GM12878 (cell line): ENCODE data around the gene OR1S2. TPM values are rescaled to one million over a fixed set of nuclear protein-coding genes. Genes with fewer than 3 reads are reported as not detected.

Source experiments
- ATAC-seq: fragments of 200-7000 bp; cut with Tn5 transposase; 3 replicates; pipeline ENCODE4 v1.9.1; 2020; ENCODE audit warnings: mild to moderate bottlenecking, moderate library complexity
- BruUV-seq: library from RNA; stranded (reverse); fragments of 400-500 nt; replicated peaks from 2 replicates; lab custom pipeline; 2021; lab: Mats Ljungman, UMichigan
- CTCF ChIA-PET: fragments of 300-600 bp; sonication (Branson Sonifier 250); formaldehyde crosslinking; extraction: SDS; loops from one replicate; lab custom pipeline; 2021; ENCODE audit warnings: inconsistent platforms; lab: Yijun Ruan, JAX
- POLR2A ChIA-PET: fragments of 350-600 bp; formaldehyde crosslinking; extraction: SDS; loops from one replicate; lab custom pipeline; 2021; ENCODE audit warnings: inconsistent platforms; lab: Charles Lee
- RAD21 ChIA-PET: fragments of 300-600 bp; sonication (Branson Sonifier 250); formaldehyde crosslinking; loops from one replicate; lab custom pipeline; 2023; ENCODE audit warnings: antibody characterized with exemption; ENCODE audit not compliant: unreplicated experiment; lab: Charles Lee
- SMC1A ChIA-PET: fragments of 300-600 bp; sonication (Branson Sonifier 250); formaldehyde crosslinking; loops from one replicate; lab custom pipeline; 2023; ENCODE audit not compliant: unreplicated experiment, uncharacterized antibody; lab: Charles Lee
- DNase-seq: peaks from one replicate; pipeline ENCODE4 v3.0.0-alpha.2; 2011; ENCODE audit warnings: low read depth, low spot score
- FAIRE-seq: peaks from 3 replicates; lab custom pipeline; 2011; peaks lifted over from hg19 to GRCh38; lab: Jason Lieb, UNC
- H2AFZ ChIP-seq: 2 replicates; pipeline ENCODE4 v1.6.0; 2011; ENCODE audit warnings: low read depth, low read length, control low read depth; ENCODE audit not compliant: control insufficient read depth
- H3K27ac ChIP-seq: 2 replicates; pipeline ENCODE4 v1.5.1; 2011; ENCODE audit warnings: control low read depth; ENCODE audit not compliant: control insufficient read depth, insufficient read depth
- H3K27me3 ChIP-seq, 2 experiments: replicated peaks in 1 of 2; 2 replicates each; pipeline versions ENCODE4 v1.6.0 to v1.6.1; 2011; ENCODE audit warnings: low read length in 1 of 2; ENCODE audit not compliant: control insufficient read depth in 2 of 2, insufficient read depth in 2 of 2
- H3K36me3 ChIP-seq, 2 experiments: 2 replicates each; pipeline ENCODE4 v1.5.1; 2011; ENCODE audit warnings: low read length in 1 of 2; ENCODE audit not compliant: control insufficient read depth in 2 of 2, insufficient read depth in 2 of 2
- H3K4me1 ChIP-seq: 2 replicates; pipeline ENCODE4 v1.6.1; 2011; ENCODE audit warnings: mild to moderate bottlenecking, low read length, moderate library complexity, mixed read lengths; ENCODE audit not compliant: control insufficient read depth, insufficient read depth
- H3K4me2 ChIP-seq: 2 replicates; pipeline ENCODE4 v1.6.0; 2011; ENCODE audit warnings: control low read depth; ENCODE audit not compliant: control insufficient read depth, insufficient read depth
- H3K4me3 ChIP-seq: fragments of 200-600 bp; sonication (generic); 2 replicates; pipeline ENCODE4 v1.5.1; 2016
- H3K79me2 ChIP-seq: 2 replicates; pipeline ENCODE4 v1.6.0; 2011; ENCODE audit warnings: low read length; ENCODE audit not compliant: control insufficient read depth, insufficient read depth
- H3K9ac ChIP-seq: 2 replicates; pipeline ENCODE4 v1.8.0; 2011; ENCODE audit warnings: low read length, control low read depth, mixed read lengths; ENCODE audit not compliant: control insufficient read depth, insufficient read depth
- H3K9me3 ChIP-seq: replicated peaks from 3 replicates; pipeline ENCODE4 v1.5.1; 2011; ENCODE audit warnings: mild to moderate bottlenecking, low read length; ENCODE audit not compliant: control insufficient read depth, insufficient read depth
- H4K20me1 ChIP-seq: 2 replicates; pipeline ENCODE4 v1.6.0; 2011; ENCODE audit not compliant: control insufficient read depth, insufficient read depth
- MTA3 ChIP-seq: IDR thresholded peaks from 2 replicates; pipeline ENCODE4 v1.6.1; 2012; ENCODE audit warnings: low read length, inconsistent platforms, borderline replicate concordance
- NFXL1 ChIP-seq: fragments of 450-650 bp; IDR thresholded peaks from 2 replicates; pipeline ENCODE4 v1.6.1; 2017; ENCODE audit warnings: antibody characterized with exemption, mild to moderate bottlenecking, borderline replicate concordance
- RAD51 ChIP-seq: fragments of 450-650 bp; IDR thresholded peaks from 2 replicates; pipeline ENCODE4 v1.6.1; 2016; ENCODE audit warnings: moderate library complexity, mild to moderate bottlenecking, inconsistent platforms
- RBBP5 ChIP-seq: fragments of 200-600 bp; sonication (generic); conservative IDR thresholded peaks from 2 replicates; pipeline ENCODE4 v1.6.1; 2016
- SMAD5 ChIP-seq: IDR thresholded peaks from 2 replicates; pipeline ENCODE4 v1.6.1; 2016; ENCODE audit warnings: antibody characterized with exemption, low read depth
- STAT3 ChIP-seq: IDR thresholded peaks from 2 replicates; pipeline ENCODE4 v1.6.1; 2011; ENCODE audit warnings: low read depth, low read length, improper control_type of control experiment
- YY1 ChIP-seq: IDR thresholded peaks from 2 replicates; pipeline ENCODE4 v1.6.1; 2011; ENCODE audit warnings: low read depth, mild to moderate bottlenecking, low read length
- ZZZ3 ChIP-seq: IDR thresholded peaks from 2 replicates; pipeline ENCODE4 v1.6.1; 2011; ENCODE audit warnings: low read depth; ENCODE audit not compliant: control insufficient read depth, insufficient read length
- WGBS: methylation state at CpG from one replicate; pipeline ENCODE4 v1.1.6; 2016; ENCODE audit warnings: low lambda C conversion rate; ENCODE audit not compliant: insufficient replicate concordance, insufficient coverage; ENCODE audit errors: missing lambda C conversion rate; 5-methylcytosine and 5-hydroxymethylcytosine counted together
- in situ Hi-C: fragments of 300-500 bp; cut with MboI; formaldehyde crosslinking; loops from 9 replicates; pipeline ENCODE4 v1.14.3; 2018; ENCODE audit warnings: mixed read lengths
- intact Hi-C: fragments of 100-400 bp; cut with micrococcal nuclease; formaldehyde crosslinking; loops from one replicate; pipeline ENCODE4 v1.14.2; 2022; ENCODE audit not compliant: unreplicated experiment
- polyA plus RNA-seq, 11 experiments: library from polyadenylated mRNA; depleted of rRNA in 4 of 11; unstranded in 6 of 11; stranded (reverse) in 5 of 11; fragments of >200 nt; fragmentation: Nextera tagmentation in 4 of 11; fragmentation: Illumina TruSeq in 1 of 11; extraction: Ambion mirVana in 4 of 11; extraction: Trizol in 1 of 11; gene quantifications; 1 replicate in 1 of 11; 2 replicates in 10 of 11; pipeline versions ENCODE4 v1.2.1 to v1.2.3, GENCODE V29; 2011 to 2016; ENCODE audit warnings: inconsistent platforms in 2 of 11, missing spikeins in 2 of 11, low read depth in 1 of 11
- total RNA-seq, 4 experiments: library from RNA; depleted of rRNA in 3 of 4; stranded (reverse); fragments of >200 nt in 3 of 4; fragmentation: Illumina TruSeq in 1 of 4; extraction: Trizol in 1 of 4; gene quantifications; 2 replicates each; pipeline versions ENCODE4 v1.2.1 to v1.2.3, GENCODE V29; 2013 to 2021
- TF ChIP-seq, protein P1 (sequence below): fragments of 450-650 bp; IDR thresholded peaks from 2 replicates; pipeline ENCODE4 v1.6.1; 2016; ENCODE audit warnings: mild to moderate bottlenecking, moderate library complexity, borderline replicate concordance
- TF ChIP-seq, protein P2 (sequence below): IDR thresholded peaks from 2 replicates; pipeline ENCODE4 v1.6.1; 2012; ENCODE audit warnings: mild to moderate bottlenecking, low read depth, low read length
- TF ChIP-seq, protein P3 (sequence below): IDR thresholded peaks from 2 replicates; pipeline ENCODE4 v1.6.1; 2011; ENCODE audit warnings: low read depth, low read length, improper control_type of control experiment, borderline replicate concordance

OR1S2 gene
- total and polyA plus RNA-seq, 10 of the 15 experiments (the other 5 are each of a cell fraction or from before 2014, with no cell fraction given) = not detected

DNA sequence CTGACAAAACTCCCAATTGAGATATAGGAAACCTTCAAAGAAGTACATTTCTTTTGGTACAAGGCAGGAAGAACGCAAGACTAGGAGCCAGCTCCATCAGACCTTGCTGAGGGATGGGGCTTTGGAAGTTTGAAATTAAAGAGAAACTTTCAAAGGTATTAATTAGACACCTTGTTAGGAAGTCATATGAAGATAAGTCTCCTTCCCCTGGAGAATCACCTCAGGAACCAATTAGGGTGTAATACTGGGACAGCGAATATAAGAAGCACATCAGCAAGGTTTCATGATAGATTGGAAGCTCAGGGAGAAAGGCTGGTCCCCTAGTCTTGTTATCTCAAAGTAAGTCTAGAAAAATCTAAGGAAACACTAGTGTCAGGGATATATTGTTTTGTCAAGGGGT lies 15.2 kb downstream of the OR1S2 start, which contains the start of gene OR9Q2 (continued):
- TF ChIP-seq, protein P1, sequence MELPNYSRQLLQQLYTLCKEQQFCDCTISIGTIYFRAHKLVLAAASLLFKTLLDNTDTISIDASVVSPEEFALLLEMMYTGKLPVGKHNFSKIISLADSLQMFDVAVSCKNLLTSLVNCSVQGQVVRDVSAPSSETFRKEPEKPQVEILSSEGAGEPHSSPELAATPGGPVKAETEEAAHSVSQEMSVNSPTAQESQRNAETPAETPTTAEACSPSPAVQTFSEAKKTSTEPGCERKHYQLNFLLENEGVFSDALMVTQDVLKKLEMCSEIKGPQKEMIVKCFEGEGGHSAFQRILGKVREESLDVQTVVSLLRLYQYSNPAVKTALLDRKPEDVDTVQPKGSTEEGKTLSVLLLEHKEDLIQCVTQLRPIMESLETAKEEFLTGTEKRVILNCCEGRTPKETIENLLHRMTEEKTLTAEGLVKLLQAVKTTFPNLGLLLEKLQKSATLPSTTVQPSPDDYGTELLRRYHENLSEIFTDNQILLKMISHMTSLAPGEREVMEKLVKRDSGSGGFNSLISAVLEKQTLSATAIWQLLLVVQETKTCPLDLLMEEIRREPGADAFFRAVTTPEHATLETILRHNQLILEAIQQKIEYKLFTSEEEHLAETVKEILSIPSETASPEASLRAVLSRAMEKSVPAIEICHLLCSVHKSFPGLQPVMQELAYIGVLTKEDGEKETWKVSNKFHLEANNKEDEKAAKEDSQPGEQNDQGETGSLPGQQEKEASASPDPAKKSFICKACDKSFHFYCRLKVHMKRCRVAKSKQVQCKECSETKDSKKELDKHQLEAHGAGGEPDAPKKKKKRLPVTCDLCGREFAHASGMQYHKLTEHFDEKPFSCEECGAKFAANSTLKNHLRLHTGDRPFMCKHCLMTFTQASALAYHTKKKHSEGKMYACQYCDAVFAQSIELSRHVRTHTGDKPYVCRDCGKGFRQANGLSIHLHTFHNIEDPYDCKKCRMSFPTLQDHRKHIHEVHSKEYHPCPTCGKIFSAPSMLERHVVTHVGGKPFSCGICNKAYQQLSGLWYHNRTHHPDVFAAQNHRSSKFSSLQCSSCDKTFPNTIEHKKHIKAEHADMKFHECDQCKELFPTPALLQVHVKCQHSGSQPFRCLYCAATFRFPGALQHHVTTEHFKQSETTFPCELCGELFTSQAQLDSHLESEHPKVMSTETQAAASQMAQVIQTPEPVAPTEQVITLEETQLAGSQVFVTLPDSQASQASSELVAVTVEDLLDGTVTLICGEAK = no peak
- TF ChIP-seq MTA3 (no peak), RBBP5 (no peak), SMAD5 (no peak), STAT3 (no peak), YY1 (no peak), ZZZ3 (no peak)

DNA sequence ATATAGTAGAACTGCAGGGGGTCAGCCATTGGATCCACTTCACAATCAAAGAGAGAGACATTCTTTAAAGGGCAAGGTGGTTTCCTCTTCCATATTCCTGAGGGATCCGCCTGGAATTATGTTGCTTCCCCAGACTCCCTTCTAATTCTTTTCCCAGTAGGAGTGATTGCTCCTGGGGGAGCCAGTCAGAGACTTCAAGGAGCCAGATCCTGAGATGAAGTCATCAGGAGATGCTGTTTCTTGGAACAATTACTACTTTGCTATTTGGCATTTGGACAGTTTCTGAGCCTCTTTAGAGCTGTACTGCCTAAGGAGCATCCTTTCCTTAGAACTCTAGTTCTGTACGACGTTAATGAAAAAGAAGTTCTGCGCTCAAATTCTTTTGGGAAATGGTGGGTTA lies 17.0 kb downstream of the OR1S2 start:
- ChIA-PET SMC1A (no interaction called here), POLR2A (no interaction called here), RAD21 (no interaction called here), CTCF (no interaction called here)
- no peaks in the 10 kb centered on the region for H4K20me1 ChIP-seq
- H3K4me2 ChIP-seq = no peak overlapping the region
- DNase-seq (no peak), ATAC-seq (no peak), FAIRE-seq (no peak)
- WGBS = 54% methylated on average over 4 of the region's 4 CpGs
- H3K79me2 ChIP-seq = no peaks in the 10 kb centered on the region
- intact Hi-C loops (no loop called here), in situ Hi-C loops (no loop called here)
- no peak overlapping the region for H3K27ac ChIP-seq
- TF ChIP-seq RAD51 (no peak), NFXL1 (no peak)
- TF ChIP-seq, protein P2, sequence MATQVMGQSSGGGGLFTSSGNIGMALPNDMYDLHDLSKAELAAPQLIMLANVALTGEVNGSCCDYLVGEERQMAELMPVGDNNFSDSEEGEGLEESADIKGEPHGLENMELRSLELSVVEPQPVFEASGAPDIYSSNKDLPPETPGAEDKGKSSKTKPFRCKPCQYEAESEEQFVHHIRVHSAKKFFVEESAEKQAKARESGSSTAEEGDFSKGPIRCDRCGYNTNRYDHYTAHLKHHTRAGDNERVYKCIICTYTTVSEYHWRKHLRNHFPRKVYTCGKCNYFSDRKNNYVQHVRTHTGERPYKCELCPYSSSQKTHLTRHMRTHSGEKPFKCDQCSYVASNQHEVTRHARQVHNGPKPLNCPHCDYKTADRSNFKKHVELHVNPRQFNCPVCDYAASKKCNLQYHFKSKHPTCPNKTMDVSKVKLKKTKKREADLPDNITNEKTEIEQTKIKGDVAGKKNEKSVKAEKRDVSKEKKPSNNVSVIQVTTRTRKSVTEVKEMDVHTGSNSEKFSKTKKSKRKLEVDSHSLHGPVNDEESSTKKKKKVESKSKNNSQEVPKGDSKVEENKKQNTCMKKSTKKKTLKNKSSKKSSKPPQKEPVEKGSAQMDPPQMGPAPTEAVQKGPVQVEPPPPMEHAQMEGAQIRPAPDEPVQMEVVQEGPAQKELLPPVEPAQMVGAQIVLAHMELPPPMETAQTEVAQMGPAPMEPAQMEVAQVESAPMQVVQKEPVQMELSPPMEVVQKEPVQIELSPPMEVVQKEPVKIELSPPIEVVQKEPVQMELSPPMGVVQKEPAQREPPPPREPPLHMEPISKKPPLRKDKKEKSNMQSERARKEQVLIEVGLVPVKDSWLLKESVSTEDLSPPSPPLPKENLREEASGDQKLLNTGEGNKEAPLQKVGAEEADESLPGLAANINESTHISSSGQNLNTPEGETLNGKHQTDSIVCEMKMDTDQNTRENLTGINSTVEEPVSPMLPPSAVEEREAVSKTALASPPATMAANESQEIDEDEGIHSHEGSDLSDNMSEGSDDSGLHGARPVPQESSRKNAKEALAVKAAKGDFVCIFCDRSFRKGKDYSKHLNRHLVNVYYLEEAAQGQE = no peak
- TF ChIP-seq, protein P3, sequence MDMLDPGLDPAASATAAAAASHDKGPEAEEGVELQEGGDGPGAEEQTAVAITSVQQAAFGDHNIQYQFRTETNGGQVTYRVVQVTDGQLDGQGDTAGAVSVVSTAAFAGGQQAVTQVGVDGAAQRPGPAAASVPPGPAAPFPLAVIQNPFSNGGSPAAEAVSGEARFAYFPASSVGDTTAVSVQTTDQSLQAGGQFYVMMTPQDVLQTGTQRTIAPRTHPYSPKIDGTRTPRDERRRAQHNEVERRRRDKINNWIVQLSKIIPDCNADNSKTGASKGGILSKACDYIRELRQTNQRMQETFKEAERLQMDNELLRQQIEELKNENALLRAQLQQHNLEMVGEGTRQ = no peak
- H3K9ac ChIP-seq = no peak overlapping the region
- no peak overlapping the region for H3K4me3 ChIP-seq
- no peaks in the 10 kb centered on the region for H3K36me3 ChIP-seq
- no TSS peak for BruUV-seq
- no peaks in the 10 kb centered on the region for H3K27me3 ChIP-seq
- H2AFZ ChIP-seq = no peak overlapping the region
- H3K4me1 ChIP-seq = no peaks in the 10 kb centered on the region
- no peaks in the 10 kb centered on the region for H3K9me3 ChIP-seq
